Hematopoietic multipotent progenitor cell treated with erythropoietin and hydrocortisone succinate and interleukin-3 and kit ligand, for 15 days (in vitro differentiated cells): Measurements from ENCODE around the gene ATF7.
A peak's percentile ranks its signal among the peaks of the same experiment; 100 is the strongest.
"Not testable (repeated sequence)": the region's sequence is repeated elsewhere in the genome, so short reads cannot be mapped to it uniquely, and the experiment has no call there.

Experiments
- DNase-seq: peaks from one replicate; pipeline ENCODE4 v3.0.0-alpha.2; 2015; ENCODE audit warnings: low spot score

ATF7 gene

GRCh38 chr12:53626702-53627169, 554 bp upstream of the ATF7 start:
- DNase-seq = no peak

- no peak for DNase-seq
Measured at GRCh38 chr12:53625373-53625945, 723 bp downstream of the ATF7 start.

- DNase-seq = no peak
Measured at GRCh38 chr12:53624956-53625355, 1.2 kb downstream of the ATF7 start.

- no peak for DNase-seq
Measured at GRCh38 chr12:53624458-53624857, 1.7 kb downstream of the ATF7 start.

- peak; percentile 20 for DNase-seq
Measured at GRCh38 chr12:53623548-53624385, 2.4 kb downstream of the ATF7 start.

GRCh38 chr12:53622724-53623123, 3.5 kb downstream of the ATF7 start:
- DNase-seq = no peak

GRCh38 chr12:53618275-53618674, 7.9 kb downstream of the ATF7 start:
- DNase-seq = peak; percentile 39

- peak; percentile 16 for DNase-seq
Measured at GRCh38 chr12:53617700-53618099, 8.5 kb downstream of the ATF7 start.

- DNase-seq = no peak
Measured at GRCh38 chr12:53616950-53617349, 9.2 kb downstream of the ATF7 start.

- no peak for DNase-seq
Measured at GRCh38 chr12:53613821-53614220, 12.4 kb downstream of the ATF7 start.

GRCh38 chr12:53612978-53613377, 13.2 kb downstream of the ATF7 start:
- no peak for DNase-seq

GRCh38 chr12:53611304-53611703, 14.9 kb downstream of the ATF7 start:
- DNase-seq = no peak

GRCh38 chr12:53606688-53607087, 19.5 kb downstream of the ATF7 start:
- DNase-seq = not testable (repeated sequence)

GRCh38 chr12:53604581-53604980, 21.6 kb downstream of the ATF7 start:
- DNase-seq = no peak

GRCh38 chr12:53603804-53604203, 22.4 kb downstream of the ATF7 start:
- DNase-seq = no peak

- no peak for DNase-seq
Measured at GRCh38 chr12:53603196-53603595, 23.0 kb downstream of the ATF7 start.

- DNase-seq = no peak
Measured at GRCh38 chr12:53602176-53602864, 23.9 kb downstream of the ATF7 start.

- no peak for DNase-seq
Measured at GRCh38 chr12:53601296-53601847, 24.8 kb downstream of the ATF7 start.

- no peak for DNase-seq
Measured at GRCh38 chr12:53600490-53601295, 25.5 kb downstream of the ATF7 start.

- DNase-seq = no peak
Measured at GRCh38 chr12:53599579-53599978, 26.6 kb downstream of the ATF7 start.

GRCh38 chr12:53598971-53599370, 27.2 kb downstream of the ATF7 start:
- not testable (repeated sequence) for DNase-seq

- no peak for DNase-seq
Measured at GRCh38 chr12:53596920-53597363, 29.2 kb downstream of the ATF7 start.
